GM21447 (cell line): ENCODE measurements around the gene KEAP1.
"Not testable (repeated sequence)": the region's sequence is repeated elsewhere in the genome, so short reads cannot be mapped to it uniquely, and the experiment has no call there.

Experiments used
- ATAC-seq: cut with Tn5 transposase; IDR thresholded peaks from one replicate; pipeline ENCODE4 v1.9.1; 2021; ENCODE audit not compliant: unreplicated experiment

The KEAP1 gene

DNA sequence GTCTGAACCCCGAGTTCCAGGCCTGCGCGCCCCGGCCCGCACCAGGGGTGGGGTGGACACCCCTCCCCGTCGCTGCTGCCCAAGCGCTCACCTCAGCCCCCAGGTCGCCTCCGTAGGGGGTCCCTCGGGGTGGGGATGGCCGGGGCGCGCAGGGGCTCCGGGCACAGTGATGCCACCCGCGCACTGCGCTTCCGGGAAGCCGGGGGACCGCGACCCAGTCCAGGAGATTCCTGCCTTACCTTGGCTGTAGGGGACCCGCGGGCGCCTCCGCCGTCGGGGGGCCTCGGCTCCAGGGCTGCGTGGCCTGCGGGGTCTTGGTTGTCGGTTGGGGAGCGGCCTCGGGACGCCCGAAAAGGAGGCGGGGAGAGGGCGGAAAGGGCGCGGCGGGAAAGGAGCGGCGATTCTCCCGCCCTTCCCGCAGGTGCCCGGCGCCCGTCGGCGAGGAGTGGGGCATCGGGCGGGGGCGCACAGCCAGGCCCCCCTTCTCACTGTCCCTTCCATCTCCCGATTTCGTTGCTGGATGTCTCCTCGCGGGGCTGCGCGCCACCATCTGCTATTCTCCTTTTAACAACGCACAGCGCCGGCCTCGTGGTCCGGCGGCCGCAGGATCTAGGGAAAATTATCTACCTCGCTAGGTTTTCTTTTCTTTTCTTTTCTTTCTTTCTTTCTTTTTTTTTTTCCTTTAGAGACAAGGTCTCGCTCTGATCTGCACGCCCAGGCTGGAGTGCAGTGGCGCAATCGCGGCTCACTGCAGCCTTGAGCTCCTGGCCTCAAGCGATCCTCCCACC lies at the start of gene KEAP1:
Gene KEAP1, minus strand, starts transcription at position 355 of the 788 bp plus-strand sequence. CDS start 3,323 bp downstream, outside the sequence.
- ATAC-seq: peak; percentile 25

GRCh38 chr19:10552510-10553053 lies 49.4 kb upstream of the KEAP1 start:
- ATAC-seq: no peak

DNA sequence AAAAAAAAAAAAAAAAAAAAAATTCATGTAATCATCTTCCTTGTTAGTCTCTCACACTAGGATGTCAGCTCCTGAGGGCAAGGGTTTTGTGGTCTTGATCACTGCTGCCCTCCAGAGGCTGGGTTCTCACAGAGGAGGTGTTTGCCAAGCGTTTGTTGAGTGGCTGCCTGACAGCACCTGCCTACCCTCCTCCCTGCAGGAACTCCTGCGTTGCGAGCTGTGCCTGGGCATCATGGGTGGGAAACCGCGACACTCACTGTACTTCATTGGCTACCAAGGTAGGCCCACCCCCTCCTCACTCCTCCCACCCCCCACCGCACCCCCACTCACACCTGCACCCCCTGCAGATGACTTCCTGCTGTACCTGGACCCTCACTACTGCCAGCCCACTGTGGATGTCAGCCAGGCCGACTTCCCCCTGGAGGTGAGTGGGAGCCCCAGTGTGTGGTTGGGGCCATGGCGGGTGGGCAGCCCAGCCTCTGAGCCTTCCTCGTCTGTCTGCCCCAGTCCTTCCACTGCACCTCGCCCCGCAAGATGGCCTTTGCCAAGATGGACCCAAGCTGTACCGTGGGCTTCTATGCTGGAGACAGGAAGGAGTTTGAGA lies 48.6 kb upstream of the KEAP1 start:
- ATAC-seq: no peak

DNA sequence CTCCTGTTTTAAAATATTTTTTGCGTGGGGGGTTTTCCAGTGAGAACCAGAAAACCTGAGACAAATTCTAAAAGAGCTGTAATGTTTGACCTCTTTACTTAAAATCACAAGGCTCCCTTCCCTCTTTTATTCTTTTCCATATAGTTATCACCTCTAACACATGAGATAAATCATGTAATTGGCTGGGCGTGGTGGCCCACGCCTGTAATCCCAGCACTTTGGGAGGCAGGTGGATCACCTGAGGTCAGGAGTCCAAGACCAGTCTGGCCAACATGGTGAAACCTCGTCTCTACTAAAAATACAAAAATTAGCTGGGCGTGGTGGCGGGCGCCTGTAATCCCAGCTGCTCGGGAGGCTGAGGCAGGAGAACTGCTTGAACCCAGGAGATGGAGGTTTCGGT lies 47.9 kb upstream of the KEAP1 start:
- not testable (repeated sequence) for ATAC-seq

GRCh38 chr19:10550336-10550735 lies 47.2 kb upstream of the KEAP1 start:
- ATAC-seq: no peak

- ATAC-seq: no peak
Observed at GRCh38 chr19:10549733-10550132, 46.6 kb upstream of the KEAP1 start.

GRCh38 chr19:10548746-10549276 lies 45.7 kb upstream of the KEAP1 start:
- ATAC-seq: no peak

DNA sequence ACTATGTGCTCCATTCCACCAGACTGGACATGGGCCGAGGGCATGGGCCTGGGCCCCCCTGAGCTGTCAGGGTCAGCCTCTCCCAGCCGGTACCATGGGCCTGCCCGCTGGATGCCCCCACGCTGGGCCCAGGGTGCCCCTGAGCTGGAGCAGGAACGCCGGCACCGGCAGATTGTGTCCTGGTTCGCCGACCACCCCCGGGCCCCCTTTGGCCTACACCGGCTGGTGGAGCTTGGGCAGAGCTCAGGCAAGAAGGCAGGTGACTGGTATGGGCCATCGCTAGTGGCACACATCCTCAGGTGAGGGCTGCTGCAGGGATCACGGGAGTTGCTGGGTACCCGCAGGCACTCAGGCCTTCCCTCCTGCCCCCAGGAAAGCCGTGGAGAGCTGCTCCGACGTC lies 43.7 kb upstream of the KEAP1 start:
- no peak for ATAC-seq

- ATAC-seq: no peak
Observed at GRCh38 chr19:10544753-10545251, 41.6 kb upstream of the KEAP1 start.

DNA sequence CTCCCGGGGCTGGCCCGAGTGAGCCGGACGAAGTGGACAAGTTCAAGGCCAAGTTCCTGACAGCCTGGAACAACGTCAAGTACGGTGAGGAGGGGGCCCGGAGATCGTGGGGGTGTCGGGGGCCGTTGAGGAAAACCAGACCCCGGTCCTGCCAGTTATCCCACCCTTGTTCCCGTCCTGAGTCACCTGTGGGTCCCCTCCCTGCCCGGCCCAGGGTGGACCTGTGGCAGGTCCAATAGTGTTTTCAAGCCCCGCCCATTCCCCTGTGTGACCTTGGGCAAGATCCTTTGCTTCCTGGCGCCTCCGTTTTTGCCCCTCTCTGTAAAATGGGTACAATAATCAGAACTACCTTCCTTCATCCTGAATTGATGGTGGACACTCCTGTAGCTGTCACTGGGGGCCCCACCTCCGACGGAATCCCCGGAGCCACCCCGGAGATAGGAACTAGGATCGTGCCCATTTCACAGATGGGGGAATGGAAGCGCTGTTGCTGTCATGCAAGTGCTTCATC lies 41.1 kb upstream of the KEAP1 start:
- ATAC-seq: peak; percentile 27

- peak; percentile 58 for ATAC-seq
Observed at GRCh38 chr19:10543420-10544241, 40.5 kb upstream of the KEAP1 start, which contains the start of gene ATG4D. Gene ATG4D, plus strand, starts transcription at chr19:10543904. Its CDS starts 187 bp downstream, at chr19:10544091.

DNA sequence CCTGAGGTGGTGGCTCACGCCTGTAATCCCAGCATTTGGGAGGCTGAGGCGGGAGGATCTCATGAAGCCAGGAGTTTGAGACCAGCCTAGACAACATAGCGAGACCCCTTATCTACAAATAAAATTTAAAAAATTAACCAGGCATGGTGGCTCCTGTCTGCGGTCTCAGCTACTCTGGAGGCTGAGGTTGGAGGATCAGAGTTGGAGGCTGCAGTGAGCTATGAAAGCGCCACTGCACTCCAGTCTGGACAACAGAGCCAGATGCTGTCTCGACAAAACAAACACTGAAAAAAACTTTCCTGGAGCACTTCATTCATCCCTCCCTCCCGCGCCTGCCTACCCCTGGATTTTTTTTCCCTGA lies 39.9 kb upstream of the KEAP1 start:
- no peak for ATAC-seq

- ATAC-seq: not testable (repeated sequence)
Observed at GRCh38 chr19:10539016-10539415, 35.9 kb upstream of the KEAP1 start.

DNA sequence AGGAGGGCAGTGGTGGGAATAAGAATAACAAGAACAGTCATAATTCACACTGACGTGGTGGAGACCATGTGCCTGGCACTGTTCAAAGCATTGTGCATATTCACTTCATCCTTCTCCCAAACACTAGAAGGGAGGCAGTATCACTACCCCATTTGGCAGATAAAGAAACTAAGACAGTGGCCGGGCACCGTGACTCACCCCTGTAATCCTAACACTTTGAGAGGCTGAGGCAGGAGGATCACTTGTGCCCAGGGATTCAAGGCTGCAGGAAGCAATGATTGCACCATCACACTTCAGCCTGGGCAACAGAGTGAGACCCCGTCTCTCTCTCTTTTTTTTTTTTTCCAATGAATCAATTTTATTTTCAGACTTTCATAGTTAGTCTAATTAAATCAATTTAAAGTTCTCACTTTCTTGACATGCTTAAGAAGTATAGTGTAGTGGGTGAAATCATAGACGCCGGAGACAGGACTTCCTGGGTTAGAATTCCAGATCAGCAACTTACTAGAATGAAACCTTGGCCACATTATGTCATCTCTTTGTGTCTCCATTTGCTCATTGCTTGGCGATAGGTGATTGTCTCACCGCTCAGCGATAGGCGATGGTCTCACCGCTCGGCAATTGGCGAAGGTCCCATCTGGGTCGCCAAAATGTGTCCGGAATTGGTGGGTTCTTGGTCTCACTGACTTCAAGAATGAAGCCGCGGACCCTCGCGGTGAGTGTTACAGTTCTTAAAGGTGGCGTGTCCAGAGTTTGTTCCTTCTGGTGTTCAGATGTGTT lies 35.2 kb upstream of the KEAP1 start:
- ATAC-seq: no peak

DNA sequence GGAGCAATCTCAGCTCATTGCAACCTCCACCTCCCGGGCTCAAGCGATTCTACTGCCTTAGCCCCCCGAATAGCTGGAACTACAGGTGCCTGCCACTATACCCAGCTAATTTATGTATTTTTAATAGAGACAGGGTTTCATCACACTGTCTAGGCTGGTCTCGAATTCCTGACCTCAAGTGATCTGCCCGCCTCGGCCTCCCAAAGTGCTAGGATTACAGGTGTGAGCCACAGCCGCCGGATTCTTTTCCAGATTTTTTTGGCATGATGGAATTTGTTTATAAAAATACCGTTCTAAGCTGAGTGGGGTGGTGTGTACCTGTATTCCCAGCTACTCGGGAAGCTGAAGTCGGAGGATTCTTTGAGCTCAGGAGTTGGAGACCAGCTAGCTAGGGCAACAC lies 34.5 kb upstream of the KEAP1 start:
- ATAC-seq: no peak

GRCh38 chr19:10535613-10536012 lies 32.5 kb upstream of the KEAP1 start:
- no peak for ATAC-seq

- no peak for ATAC-seq
Observed at GRCh38 chr19:10533646-10534386, 30.7 kb upstream of the KEAP1 start.

DNA sequence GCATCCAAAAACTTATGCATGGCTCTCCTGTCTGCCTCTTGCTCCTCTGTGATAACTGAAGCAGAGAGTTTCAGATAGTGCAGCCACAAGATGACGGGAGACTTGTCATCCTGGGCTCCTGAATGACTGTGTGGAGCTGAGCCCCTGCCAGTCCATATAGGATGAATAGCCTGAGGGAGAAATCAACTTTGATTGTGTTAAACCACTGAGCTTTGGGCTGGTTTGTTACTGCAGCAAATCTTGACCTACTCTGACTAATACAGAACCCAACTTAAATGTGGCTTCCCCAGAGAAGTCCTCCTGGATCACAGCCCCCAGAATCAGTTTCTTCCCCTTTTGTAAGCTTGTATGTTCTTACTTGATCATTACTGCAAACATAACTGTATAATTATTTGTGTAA lies 29.3 kb upstream of the KEAP1 start:
- ATAC-seq: no peak

- not testable (repeated sequence) for ATAC-seq
Observed at GRCh38 chr19:10526887-10527286, 23.7 kb upstream of the KEAP1 start.
